Activated B cell treated with CpG ODN at 0.5 μM for 24 hours (primary cell): ENCODE measurements around the gene FAM53B. TPM values are rescaled to one million over a fixed set of nuclear protein-coding genes. Genes with fewer than 3 reads are reported as not detected.

Experiments
- ATAC-seq: fragments of 200-7000 bp; cut with Tn5 transposase; one replicate; pipeline ENCODE4 v1.10.0; 2021; ENCODE audit warnings: low read depth, mild to moderate bottlenecking, moderate library complexity
- CTCF ChIA-PET: fragments of 350-600 bp; sonication (Branson Sonifier 250); formaldehyde crosslinking; loops from one replicate; lab custom pipeline; 2021; ENCODE audit warnings: antibody characterized with exemption; lab: Charles Lee
- POLR2A ChIA-PET: fragments of 350-600 bp; sonication (Branson Sonifier 250); formaldehyde crosslinking; loops from one replicate; lab custom pipeline; 2021; ENCODE audit warnings: antibody characterized with exemption; lab: Charles Lee
- DNase-seq: peaks from one replicate; pipeline ENCODE4 v3.0.0; 2022
- H3K27ac Mint-ChIP-seq: one replicate; pipeline ENCODE4 v1.8.0; 2020; ENCODE audit warnings: mixed read lengths
- H3K27me3 Mint-ChIP-seq: one replicate; pipeline ENCODE4 v1.8.0; 2021; ENCODE audit warnings: mixed read lengths
- H3K36me3 Mint-ChIP-seq: one replicate; pipeline ENCODE4 v1.8.0; 2021; ENCODE audit warnings: low read depth, mixed read lengths
- H3K4me1 Mint-ChIP-seq: one replicate; pipeline ENCODE4 v1.8.0; 2021; ENCODE audit warnings: mixed read lengths
- H3K4me3 Mint-ChIP-seq: one replicate; pipeline ENCODE4 v1.8.0; 2020; ENCODE audit warnings: mild to moderate bottlenecking, mixed read lengths
- H3K9me3 Mint-ChIP-seq: one replicate; pipeline ENCODE4 v1.8.0; 2020; ENCODE audit warnings: mixed read lengths
- intact Hi-C: fragments of 100-400 bp; cut with micrococcal nuclease; formaldehyde crosslinking; loops from one replicate; pipeline ENCODE4 v1.15.1; 2024
- total RNA-seq: library from RNA; stranded (reverse); gene quantifications from 2 replicates; pipeline ENCODE4 v1.2.3, GENCODE V29; 2022
- TF ChIP-seq, protein P1 (sequence below): fragments of 200-600 bp; IDR thresholded peaks from one replicate; pipeline ENCODE4 v1.8.0; 2022; ENCODE audit warnings: antibody characterized with exemption, mild to moderate bottlenecking

The FAM53B gene
- total RNA-seq, 1 donor from 2014 or later, result 73.9 TPM

DNA sequence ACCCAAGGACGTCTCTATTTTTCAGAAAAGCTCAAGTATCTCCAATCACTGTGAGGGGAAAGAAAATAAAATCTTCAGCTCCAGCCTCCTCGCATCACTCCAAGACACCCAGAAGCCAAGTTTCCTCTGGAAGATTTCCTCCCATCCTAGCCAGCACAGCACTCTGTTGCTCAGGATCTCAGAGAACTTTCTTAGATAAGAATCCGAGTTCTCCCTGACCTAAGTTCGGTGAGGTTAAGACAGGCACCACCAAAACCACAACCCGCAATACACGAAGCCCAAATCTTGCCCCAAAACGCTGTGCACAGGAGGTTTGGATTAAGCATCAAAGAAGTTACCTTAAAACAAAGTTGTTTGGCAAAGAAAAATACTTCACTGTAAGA lies 4.2 kb downstream of the FAM53B start:
- intact Hi-C loops, result loop anchor here (2.0 kb wide), 1 partner anchor 121 kb away; no protein-coding TSS in a partner anchor
- peaks cover 82% of the 10 kb centered on the region for H3K4me1 Mint-ChIP-seq

DNA sequence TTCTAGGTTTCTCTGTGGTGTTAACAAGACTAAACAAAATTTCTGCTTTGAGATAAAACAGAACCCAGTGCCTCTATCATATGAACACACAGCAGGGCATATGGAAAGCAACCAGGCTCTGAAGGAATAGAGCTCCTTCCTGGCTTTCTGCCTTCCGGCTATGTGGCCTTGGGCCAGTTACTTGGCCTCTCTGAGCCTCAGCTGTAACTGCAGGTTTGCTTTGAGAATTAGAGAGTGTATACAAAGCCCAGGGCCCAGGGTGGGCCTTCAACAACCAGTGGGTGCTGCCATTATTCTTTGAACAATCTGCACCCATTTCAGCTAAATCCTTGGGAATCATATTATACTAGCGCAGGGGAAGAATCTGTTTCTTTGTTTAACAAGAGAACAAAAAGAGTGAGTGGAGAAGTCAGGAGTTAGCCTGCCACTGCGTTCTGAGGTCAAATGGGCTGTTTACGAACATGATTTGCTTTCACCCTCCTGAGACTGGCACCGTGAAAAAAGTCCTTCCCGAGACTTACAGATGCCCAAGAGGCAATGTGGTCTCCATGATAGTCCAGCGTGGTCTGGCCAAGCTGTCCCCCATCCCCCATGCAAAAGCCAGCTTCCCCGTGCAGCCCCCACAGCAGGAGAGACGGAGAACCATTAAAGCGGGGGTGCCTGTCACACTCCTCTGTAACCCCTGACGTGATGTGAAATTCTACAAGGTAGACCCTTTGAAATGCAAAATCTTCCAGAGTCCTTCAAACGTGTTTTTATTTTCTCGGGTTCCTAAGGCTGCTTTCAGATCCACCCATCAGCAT lies 4.9 kb downstream of the FAM53B start:
- POLR2A ChIA-PET, result interaction anchor here (0.6 to 5.2 kb wide), 14 partner anchors 8 to 275 kb away, joined by 3 to 312 read pairs (median 18); no protein-coding TSS in a partner anchor
- no peaks in the 10 kb centered on the region for H3K27me3 Mint-ChIP-seq
- H3K36me3 Mint-ChIP-seq, result peaks cover 27% of the 10 kb centered on the region
- CTCF ChIA-PET, result interaction anchor here (0.9 to 4.9 kb wide), 8 partner anchors 10 to 204 kb away, joined by 3 to 178 read pairs (median 36); no protein-coding TSS in a partner anchor
- ATAC-seq (no peak), DNase-seq (no peak)
- TF ChIP-seq, protein P1, sequence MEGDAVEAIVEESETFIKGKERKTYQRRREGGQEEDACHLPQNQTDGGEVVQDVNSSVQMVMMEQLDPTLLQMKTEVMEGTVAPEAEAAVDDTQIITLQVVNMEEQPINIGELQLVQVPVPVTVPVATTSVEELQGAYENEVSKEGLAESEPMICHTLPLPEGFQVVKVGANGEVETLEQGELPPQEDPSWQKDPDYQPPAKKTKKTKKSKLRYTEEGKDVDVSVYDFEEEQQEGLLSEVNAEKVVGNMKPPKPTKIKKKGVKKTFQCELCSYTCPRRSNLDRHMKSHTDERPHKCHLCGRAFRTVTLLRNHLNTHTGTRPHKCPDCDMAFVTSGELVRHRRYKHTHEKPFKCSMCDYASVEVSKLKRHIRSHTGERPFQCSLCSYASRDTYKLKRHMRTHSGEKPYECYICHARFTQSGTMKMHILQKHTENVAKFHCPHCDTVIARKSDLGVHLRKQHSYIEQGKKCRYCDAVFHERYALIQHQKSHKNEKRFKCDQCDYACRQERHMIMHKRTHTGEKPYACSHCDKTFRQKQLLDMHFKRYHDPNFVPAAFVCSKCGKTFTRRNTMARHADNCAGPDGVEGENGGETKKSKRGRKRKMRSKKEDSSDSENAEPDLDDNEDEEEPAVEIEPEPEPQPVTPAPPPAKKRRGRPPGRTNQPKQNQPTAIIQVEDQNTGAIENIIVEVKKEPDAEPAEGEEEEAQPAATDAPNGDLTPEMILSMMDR, result no peak
- peak overlapping the region; percentile 97 for H3K4me3 Mint-ChIP-seq
- peak overlapping the region; percentile 97 for H3K27ac Mint-ChIP-seq
- H3K9me3 Mint-ChIP-seq, result no peaks in the 10 kb centered on the region
- intact Hi-C loops, result no loop called here
- H3K4me1 Mint-ChIP-seq, result peaks cover 85% of the 10 kb centered on the region

More for the DNA sequence above, 4.2 kb downstream of the FAM53B start:
- Mint-ChIP-seq H3K4me3 (peak overlapping the region; percentile 97), H3K27me3 (no peaks in the 10 kb centered on the region), H3K27ac (peak overlapping the region; percentile 97), H3K9me3 (no peaks in the 10 kb centered on the region), H3K36me3 (peaks cover 27% of the 10 kb centered on the region)
- ChIA-PET CTCF (interaction anchor here (1.3 to 4.9 kb wide), 12 partner anchors 11 to 215 kb away, joined by 5 to 178 read pairs (median 20); no protein-coding TSS in a partner anchor), POLR2A (interaction anchor here (0.7 to 5.2 kb wide), 20 partner anchors 9 to 202 kb away, joined by 3 to 312 read pairs (median 12); no protein-coding TSS in a partner anchor)
- DNase-seq, result no peak
- no peak for ATAC-seq
- TF ChIP-seq, protein P1, result no peak

DNA sequence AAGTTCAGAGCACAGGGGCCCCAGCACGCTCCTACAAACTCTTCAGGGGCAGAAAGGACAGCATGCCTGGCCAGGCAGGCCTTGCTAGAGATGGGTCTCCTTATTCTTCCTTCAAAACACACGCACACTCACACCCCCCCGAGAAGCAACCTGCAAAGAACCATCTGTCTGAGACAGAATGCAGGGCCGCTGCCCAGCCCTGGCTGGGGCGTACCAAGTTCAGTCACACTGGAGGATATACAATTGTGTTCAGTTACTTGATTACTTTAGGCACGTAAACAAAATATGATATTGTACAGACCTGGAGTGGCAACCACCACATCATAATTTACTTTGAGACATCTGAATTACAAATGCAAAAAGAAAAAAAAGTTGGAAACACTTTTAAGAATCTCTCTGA lies 5.7 kb downstream of the FAM53B start:
- DNase-seq, result no peak
- no peaks in the 10 kb centered on the region for H3K9me3 Mint-ChIP-seq
- no peaks in the 10 kb centered on the region for H3K27me3 Mint-ChIP-seq
- ChIA-PET CTCF (interaction anchor here (1.3 to 4.9 kb wide), 2 partner anchors 17 to 203 kb away, joined by 5 to 178 read pairs; no protein-coding TSS in a partner anchor), POLR2A (interaction anchor here (0.9 to 5.2 kb wide), 6 partner anchors 7 to 96 kb away, joined by 3 to 312 read pairs (median 28); no protein-coding TSS in a partner anchor)
- TF ChIP-seq, protein P1, result no peak
- H3K4me1 Mint-ChIP-seq, result peaks cover 94% of the 10 kb centered on the region
- H3K4me3 Mint-ChIP-seq, result peak overlapping the region; percentile 29
- ATAC-seq, result no peak
- peak overlapping the region; percentile 97 for H3K27ac Mint-ChIP-seq
- intact Hi-C loops, result no loop called here
- H3K36me3 Mint-ChIP-seq, result peaks cover 31% of the 10 kb centered on the region

DNA sequence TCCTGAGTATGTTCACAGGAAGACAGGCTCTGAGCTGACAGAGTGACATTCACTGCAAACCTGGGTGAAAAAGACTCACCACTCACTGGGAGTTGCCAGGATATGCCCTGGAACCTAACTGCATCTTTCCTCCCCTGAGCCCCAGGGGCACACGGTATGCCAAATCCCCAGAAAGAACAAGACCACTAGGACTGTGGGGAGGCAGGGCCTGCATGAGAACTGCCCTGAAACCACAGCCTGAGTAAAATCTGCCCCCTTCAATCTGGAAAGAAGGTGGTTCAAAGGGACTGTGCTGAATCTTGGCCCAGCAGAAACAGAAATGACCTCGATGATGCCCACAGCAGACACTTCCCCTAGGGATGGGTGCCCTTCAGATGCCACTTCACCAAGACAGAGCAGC lies 6.5 kb downstream of the FAM53B start:
- Mint-ChIP-seq H3K36me3 (peaks cover 33% of the 10 kb centered on the region), H3K27ac (peak overlapping the region; percentile 97), H3K9me3 (no peaks in the 10 kb centered on the region), H3K4me1 (peaks cover 99% of the 10 kb centered on the region), H3K4me3 (peak overlapping the region; percentile 3), H3K27me3 (no peaks in the 10 kb centered on the region)
- TF ChIP-seq, protein P1, result no peak
- POLR2A ChIA-PET, result interaction anchor here (0.9 to 2.9 kb wide), 5 partner anchors 10 to 203 kb away, joined by 3 to 18 read pairs (median 4); no protein-coding TSS in a partner anchor
- DNase-seq (no peak), ATAC-seq (no peak)
- CTCF ChIA-PET, result interaction anchor here (1.2 kb wide), 1 partner anchor 18 kb away, joined by 4 read pairs; no protein-coding TSS in a partner anchor
- intact Hi-C loops, result no loop called here

DNA sequence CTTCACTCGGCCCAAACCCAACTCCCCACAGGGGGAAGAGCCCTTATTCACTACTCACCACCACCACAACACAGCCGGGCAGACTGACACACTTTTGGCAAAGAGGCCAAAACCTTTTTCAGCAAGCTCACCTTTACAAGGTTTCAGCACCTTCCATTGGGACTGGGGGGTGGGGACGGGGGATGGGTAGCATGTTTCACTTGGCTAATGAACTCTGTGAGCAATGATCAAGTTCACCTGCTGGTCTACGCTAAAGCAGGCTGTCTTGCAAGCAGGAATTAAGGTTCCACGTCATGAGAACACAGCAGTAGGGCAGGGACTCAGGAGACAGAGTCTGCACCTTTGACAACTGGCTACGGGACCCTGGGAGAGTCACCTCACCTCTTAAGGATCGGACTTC lies 7.0 kb downstream of the FAM53B start:
- intact Hi-C loops, result no loop called here
- no peak for DNase-seq
- Mint-ChIP-seq H3K27me3 (no peaks in the 10 kb centered on the region), H3K36me3 (peaks cover 35% of the 10 kb centered on the region), H3K9me3 (no peaks in the 10 kb centered on the region), H3K27ac (peak overlapping the region; percentile 97), H3K4me1 (peaks cover 99% of the 10 kb centered on the region), H3K4me3 (peak overlapping the region; percentile 32)
- ChIA-PET CTCF (interaction anchor here (0.9 to 1.2 kb wide), 2 partner anchors 18 to 90 kb away, joined by 3 to 4 read pairs; no protein-coding TSS in a partner anchor), POLR2A (interaction anchor here (0.9 to 2.9 kb wide), 5 partner anchors 10 to 202 kb away, joined by 3 to 18 read pairs (median 4); no protein-coding TSS in a partner anchor)
- ATAC-seq, result no peak
- TF ChIP-seq, protein P1, result no peak
